Activated naive CD4-positive, alpha-beta T cell treated with anti-CD3 and anti-CD28 coated beads for 36 hours (primary cell): ENCODE data around the gene HMGB3. TPM values are rescaled to one million over a fixed set of nuclear protein-coding genes. Genes with fewer than 3 reads are reported as not detected.
"Not testable (repeated sequence)": the region's sequence is repeated elsewhere in the genome, so short reads cannot be mapped to it uniquely, and the experiment has no call there.

Experiments used
- CTCF ChIA-PET: fragments of 350-600 bp; sonication (Branson Sonifier 250); formaldehyde crosslinking; loops from one replicate; lab custom pipeline; 2021; ENCODE audit warnings: antibody characterized with exemption; lab: Charles Lee
- DNase-seq: peaks from one replicate; pipeline ENCODE4 v3.0.0-alpha.2; 2020
- H3K27ac Mint-ChIP-seq: one replicate; pipeline ENCODE4 v1.8.0; 2021; ENCODE audit warnings: mild to moderate bottlenecking, mixed read lengths
- H3K27me3 Mint-ChIP-seq: one replicate; pipeline ENCODE4 v1.8.0; 2021; ENCODE audit warnings: low read depth, mixed read lengths
- H3K36me3 Mint-ChIP-seq: one replicate; pipeline ENCODE4 v1.8.0; 2021; ENCODE audit warnings: low read depth, mixed read lengths
- H3K4me1 Mint-ChIP-seq: one replicate; pipeline ENCODE4 v1.8.0; 2021; ENCODE audit warnings: low read depth, mixed read lengths
- H3K4me3 Mint-ChIP-seq: one replicate; pipeline ENCODE4 v1.8.0; 2021; ENCODE audit warnings: mild to moderate bottlenecking, moderate library complexity, mixed read lengths
- H3K9me3 Mint-ChIP-seq: one replicate; pipeline ENCODE4 v1.8.0; 2021; ENCODE audit warnings: mixed read lengths
- intact Hi-C: fragments of 100-400 bp; cut with micrococcal nuclease; formaldehyde crosslinking; loops from one replicate; pipeline ENCODE4 v1.15.1; 2023
- total RNA-seq, 2 experiments: library from RNA; stranded (reverse); gene quantifications; one replicate each; pipeline ENCODE4 v1.2.3, GENCODE V29; 2021

HMGB3 gene
- total RNA-seq, 2 experiments from 2014 or later = 30.8 to 33.9 TPM

DNA sequence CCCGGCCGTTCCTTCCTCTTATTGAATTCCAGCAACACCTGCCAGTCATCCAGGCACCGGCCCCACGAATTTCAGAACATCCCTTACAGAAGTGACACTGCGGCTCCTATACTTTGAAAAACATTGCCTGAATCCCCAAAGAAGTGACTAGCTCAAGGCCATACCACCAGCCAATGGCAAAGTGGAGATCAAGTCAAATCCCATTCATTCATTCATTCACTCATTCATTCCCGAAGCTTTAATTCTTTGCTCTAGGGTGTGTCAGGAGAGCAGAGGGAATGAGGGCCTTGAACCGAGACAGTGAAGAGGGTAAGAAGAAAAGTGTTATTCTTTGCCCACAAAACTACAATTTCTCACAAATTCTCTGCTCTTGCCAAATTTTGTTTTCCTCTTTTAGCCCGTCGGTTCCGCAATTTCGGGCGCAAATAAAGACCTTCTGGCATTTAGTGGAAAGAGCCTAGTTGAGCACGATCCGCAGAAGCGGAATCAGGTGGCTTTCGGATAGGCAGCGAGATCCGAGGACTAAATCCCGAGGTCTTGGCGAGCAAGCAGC lies 824 bp upstream of the HMGB3 start:
- no peaks in the 10 kb centered on the region for H3K9me3 Mint-ChIP-seq
- intact Hi-C loops = loop anchor here (2.0 to 10.0 kb wide), 4 partner anchors 100 to 1478 kb away; partner anchors contain the start of genes IDS and MTM1
- peaks cover 5% of the 10 kb centered on the region for H3K36me3 Mint-ChIP-seq
- H3K4me1 Mint-ChIP-seq = peaks cover 13% of the 10 kb centered on the region
- no peak for DNase-seq
- peaks cover 5% of the 10 kb centered on the region for H3K27me3 Mint-ChIP-seq
- CTCF ChIA-PET = no interaction called here
- H3K4me3 Mint-ChIP-seq = peak overlapping the region; percentile 69
- no peak overlapping the region for H3K27ac Mint-ChIP-seq

DNA sequence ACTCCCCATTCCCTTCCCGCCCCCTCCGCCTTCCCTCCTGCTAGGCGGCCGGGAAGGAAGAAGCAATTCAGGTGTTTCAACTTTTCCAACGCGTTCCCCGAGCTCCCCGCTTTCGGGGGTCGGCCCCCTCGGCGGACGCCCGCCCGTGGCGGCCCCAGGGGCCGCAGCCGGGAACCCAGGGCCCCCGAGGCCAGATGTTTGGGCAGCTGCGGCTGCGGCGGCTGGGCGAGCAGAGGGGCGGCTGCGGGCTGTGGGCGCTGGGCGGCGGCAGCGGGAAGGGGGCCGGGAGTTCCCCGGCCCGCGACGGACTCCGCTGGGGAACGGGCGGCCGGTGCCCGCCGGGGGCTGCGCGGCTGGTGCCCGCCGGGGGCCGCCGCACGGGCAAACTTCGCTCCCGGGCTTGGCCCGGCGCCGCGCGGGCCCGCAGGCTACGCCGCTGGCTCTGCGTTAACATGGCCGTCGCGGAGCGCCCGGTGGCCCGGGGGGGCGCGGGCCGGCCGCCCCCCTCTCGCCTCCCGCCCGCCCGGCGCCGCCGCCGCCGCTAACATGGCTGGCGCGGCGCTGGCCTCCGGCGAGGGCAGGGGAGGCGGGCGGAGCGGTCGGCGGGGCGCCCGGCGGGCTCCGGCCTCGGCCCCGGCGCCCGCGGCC lies 510 bp downstream of the HMGB3 start:
- no peak for DNase-seq
- Mint-ChIP-seq H3K36me3 (peaks cover 9% of the 10 kb centered on the region), H3K27me3 (peaks cover 5% of the 10 kb centered on the region), H3K27ac (no peak overlapping the region), H3K4me3 (peak overlapping the region; percentile 15), H3K9me3 (no peaks in the 10 kb centered on the region), H3K4me1 (peaks cover 13% of the 10 kb centered on the region)
- intact Hi-C loops = loop anchor here (1.0 to 10.0 kb wide), 7 partner anchors 85 to 1479 kb away; partner anchors contain the start of genes CD99L2, IDS, MTM1 and VMA21
- CTCF ChIA-PET = no interaction called here

DNA sequence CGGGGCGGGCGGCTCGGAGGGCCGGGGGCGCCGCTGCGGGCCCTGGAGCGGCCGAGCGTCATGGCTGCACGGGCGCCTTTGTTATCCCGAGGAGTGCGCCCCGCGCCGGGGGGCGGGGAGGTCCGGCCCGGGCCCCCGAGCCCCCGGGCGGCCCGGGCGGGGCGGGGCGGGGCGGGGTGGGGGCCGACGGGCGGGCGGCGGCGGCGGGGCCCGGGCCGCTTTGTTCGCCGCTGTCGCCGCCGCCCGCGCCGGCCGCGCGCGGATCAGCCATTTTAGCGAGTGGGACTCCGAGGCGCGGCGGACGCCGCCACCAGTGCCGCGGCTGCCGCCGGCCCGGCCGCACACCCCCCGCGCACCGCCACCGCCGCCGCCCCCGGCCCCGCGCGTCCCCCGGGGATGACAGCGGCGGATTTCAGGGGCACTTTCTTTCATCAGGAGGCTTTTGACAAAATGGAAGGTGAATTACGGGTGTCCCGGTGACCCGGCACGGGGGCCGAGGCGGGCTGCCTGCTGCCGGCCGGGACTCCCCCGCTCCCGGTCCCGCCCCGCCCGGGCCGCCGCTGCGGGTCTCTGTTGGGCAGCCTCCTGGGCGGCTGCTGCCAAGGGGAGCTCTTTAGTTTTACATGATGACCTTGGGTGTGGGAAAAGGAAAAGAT lies 1.2 kb downstream of the HMGB3 start:
- H3K27me3 Mint-ChIP-seq = peaks cover 5% of the 10 kb centered on the region
- no peaks in the 10 kb centered on the region for H3K9me3 Mint-ChIP-seq
- peak overlapping the region; percentile 72 for H3K4me3 Mint-ChIP-seq
- peak; percentile 5 for DNase-seq
- no peak overlapping the region for H3K27ac Mint-ChIP-seq
- CTCF ChIA-PET = no interaction called here
- peaks cover 9% of the 10 kb centered on the region for H3K36me3 Mint-ChIP-seq
- peaks cover 13% of the 10 kb centered on the region for H3K4me1 Mint-ChIP-seq
- intact Hi-C loops = loop anchor here (2.0 to 10.0 kb wide), 3 partner anchors 211 to 1479 kb away; partner anchors contain the start of genes IDS and VMA21

DNA sequence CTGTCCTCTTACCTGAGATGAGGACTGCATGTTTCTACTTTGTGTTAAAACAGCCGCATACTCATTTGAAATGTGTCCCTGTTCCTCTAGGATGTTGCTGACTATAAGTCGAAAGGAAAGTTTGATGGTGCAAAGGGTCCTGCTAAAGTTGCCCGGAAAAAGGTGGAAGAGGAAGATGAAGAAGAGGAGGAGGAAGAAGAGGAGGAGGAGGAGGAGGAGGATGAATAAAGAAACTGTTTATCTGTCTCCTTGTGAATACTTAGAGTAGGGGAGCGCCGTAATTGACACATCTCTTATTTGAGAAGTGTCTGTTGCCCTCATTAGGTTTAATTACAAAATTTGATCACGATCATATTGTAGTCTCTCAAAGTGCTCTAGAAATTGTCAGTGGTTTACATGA lies 4.6 kb downstream of the HMGB3 start:
- intact Hi-C loops = loop anchor here (10.0 kb wide), 1 partner anchor 1483 kb away; the partner anchor contains the start of gene IDS

DNA sequence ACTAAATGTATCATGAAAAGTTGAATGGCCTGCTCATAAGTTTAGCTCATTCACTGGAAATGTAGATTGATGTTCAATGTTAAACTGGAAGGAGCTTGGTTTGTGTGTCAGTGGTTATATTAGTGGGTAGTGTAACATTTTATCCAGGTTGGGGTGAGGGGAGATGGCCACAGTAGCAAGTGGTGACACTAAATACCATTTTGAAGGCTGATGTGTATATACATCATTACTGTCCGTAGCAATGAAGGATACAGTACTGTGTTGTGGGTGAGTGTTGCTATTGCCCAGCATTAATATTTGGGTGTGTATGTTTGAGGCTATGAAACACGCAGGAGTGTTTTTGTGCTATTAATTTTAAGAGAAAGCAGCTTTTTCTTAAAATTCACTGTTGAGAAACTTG lies 6.3 kb downstream of the HMGB3 start:
- CTCF ChIA-PET = no interaction called here
- peaks cover 7% of the 10 kb centered on the region for H3K4me1 Mint-ChIP-seq
- peaks cover 5% of the 10 kb centered on the region for H3K27me3 Mint-ChIP-seq
- no peak overlapping the region for H3K27ac Mint-ChIP-seq
- no peaks in the 10 kb centered on the region for H3K9me3 Mint-ChIP-seq
- peaks cover 9% of the 10 kb centered on the region for H3K36me3 Mint-ChIP-seq
- H3K4me3 Mint-ChIP-seq = no peak overlapping the region
- intact Hi-C loops = loop anchor here (10.0 kb wide), 1 partner anchor 1485 kb away; the partner anchor contains the start of gene IDS
- DNase-seq = no peak

More for the DNA sequence above, 4.6 kb downstream of the HMGB3 start:
- H3K4me3 Mint-ChIP-seq, H3K27me3 Mint-ChIP-seq, H3K4me1 Mint-ChIP-seq, H3K27ac Mint-ChIP-seq, CTCF ChIA-PET, H3K9me3 Mint-ChIP-seq, H3K36me3 Mint-ChIP-seq, DNase-seq: not testable (repeated sequence)

DNA sequence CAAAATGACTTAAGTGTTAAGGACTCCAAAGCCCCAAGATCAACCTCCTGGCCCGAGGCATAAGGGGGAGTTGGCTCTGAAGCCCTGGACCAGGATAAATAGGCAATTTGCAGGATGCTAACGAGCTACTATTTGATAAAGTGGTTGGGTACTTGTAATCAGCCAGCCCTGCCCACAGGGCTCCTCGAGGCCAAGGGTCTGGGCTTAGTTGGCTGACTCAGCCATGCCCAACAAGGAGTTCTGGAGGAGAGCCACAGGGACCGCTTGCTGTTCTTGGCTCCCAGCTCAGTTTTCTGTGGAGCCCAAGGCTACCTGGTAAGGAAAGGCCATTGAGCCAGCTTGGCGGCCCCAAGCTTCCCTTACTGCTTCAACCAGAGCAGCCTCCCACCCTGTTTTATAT lies 7.8 kb downstream of the HMGB3 start:
- Mint-ChIP-seq H3K27ac (no peak overlapping the region), H3K4me3 (no peak overlapping the region), H3K4me1 (no peaks in the 10 kb centered on the region), H3K36me3 (peaks cover 6% of the 10 kb centered on the region), H3K27me3 (no peaks in the 10 kb centered on the region), H3K9me3 (no peaks in the 10 kb centered on the region)
- no peak for DNase-seq
- intact Hi-C loops = no loop called here
- CTCF ChIA-PET = no interaction called here

DNA sequence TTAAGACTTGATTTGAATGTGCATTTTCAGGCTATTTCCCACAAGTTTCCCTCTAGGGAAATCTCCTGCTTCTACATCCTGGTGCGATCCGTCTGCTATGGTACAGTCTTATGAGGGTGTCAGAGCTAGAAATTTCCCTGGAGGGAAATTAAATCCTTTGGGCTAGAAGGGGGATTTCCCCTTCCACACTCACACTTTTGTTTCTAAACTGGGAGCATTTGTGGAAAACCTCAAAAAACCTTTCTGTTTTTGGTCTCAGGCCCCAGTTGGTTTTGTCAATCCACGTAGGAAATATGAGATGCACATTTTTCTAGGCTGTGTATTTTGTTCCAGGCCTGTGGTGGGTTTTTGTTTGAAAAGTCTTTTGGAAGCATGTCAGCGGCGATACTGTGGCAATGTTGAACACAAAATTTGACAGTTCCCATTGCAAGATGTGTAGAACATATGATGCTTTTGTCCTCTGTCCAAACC lies 17.8 kb downstream of the HMGB3 start:
- intact Hi-C loops = no loop called here
- no peak overlapping the region for H3K4me3 Mint-ChIP-seq
- no peaks in the 10 kb centered on the region for H3K9me3 Mint-ChIP-seq
- CTCF ChIA-PET = interaction anchor here (1.2 kb wide), 1 partner anchor 229 kb away, joined by 3 read pairs; no protein-coding TSS in a partner anchor
- H3K4me1 Mint-ChIP-seq = no peaks in the 10 kb centered on the region
- no peaks in the 10 kb centered on the region for H3K27me3 Mint-ChIP-seq
- no peaks in the 10 kb centered on the region for H3K36me3 Mint-ChIP-seq
- no peak for DNase-seq
- no peak overlapping the region for H3K27ac Mint-ChIP-seq

DNA sequence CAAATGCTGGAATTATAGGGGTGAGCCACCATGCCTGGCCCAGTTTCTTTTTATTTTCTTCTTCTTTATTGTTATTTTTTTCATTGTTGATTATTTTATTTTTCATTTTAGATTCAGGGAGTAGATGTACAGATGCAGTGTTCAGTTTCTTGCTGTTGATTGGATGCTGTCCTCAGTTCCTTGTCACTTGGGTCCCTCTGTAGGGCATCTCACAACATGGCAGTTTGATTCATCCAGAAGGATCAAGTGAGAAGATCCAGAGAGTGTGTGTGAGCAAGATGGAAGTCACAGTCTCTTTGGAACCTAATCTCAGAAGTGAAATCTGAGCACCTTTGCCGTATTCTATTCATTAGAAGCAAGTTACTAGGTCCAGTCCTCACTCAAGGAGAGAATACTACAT lies 20.9 kb downstream of the HMGB3 start:
- Mint-ChIP-seq H3K27me3 (no peaks in the 10 kb centered on the region), H3K4me3 (no peak overlapping the region), H3K36me3 (no peaks in the 10 kb centered on the region), H3K4me1 (no peaks in the 10 kb centered on the region), H3K9me3 (no peaks in the 10 kb centered on the region), H3K27ac (no peak overlapping the region)
- CTCF ChIA-PET = no interaction called here
- DNase-seq = no peak
- intact Hi-C loops = loop anchor here (1.0 kb wide), 1 partner anchor 232 kb away; no protein-coding TSS in a partner anchor

DNA sequence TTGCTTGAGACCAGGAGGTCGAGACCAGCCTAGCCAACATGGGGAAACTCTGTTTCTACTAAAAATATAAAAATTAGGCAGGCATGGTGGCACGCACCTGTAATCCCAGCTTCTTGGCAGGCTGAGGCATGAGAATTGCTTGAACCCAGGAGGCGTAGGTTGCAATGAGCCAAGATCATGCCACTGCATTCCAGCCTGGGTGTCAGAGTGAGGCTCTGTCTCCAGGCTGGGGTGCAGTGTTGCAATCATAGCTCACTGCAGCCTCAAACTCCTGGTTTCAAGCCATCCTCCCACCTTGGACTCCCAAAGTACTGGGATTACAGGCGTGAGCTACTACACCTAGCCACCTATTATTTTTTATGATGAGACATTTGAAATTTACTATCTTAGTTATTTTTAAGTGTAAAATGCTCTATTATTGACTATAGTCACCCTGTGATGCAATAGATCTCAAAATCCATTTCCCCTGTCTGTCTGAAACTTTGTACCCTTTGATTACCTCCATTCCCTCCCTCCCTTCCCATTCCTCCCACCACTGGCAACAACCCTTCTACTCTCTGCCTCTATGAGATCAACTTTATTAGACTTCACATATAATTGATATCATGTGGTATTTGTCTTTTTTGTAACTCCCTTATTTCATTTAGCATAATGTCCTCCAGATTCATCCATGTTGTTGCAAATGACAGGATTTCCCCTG lies 23.4 kb downstream of the HMGB3 start:
- no peaks in the 10 kb centered on the region for H3K27me3 Mint-ChIP-seq
- no peak overlapping the region for H3K4me3 Mint-ChIP-seq
- CTCF ChIA-PET = no interaction called here
- no peaks in the 10 kb centered on the region for H3K36me3 Mint-ChIP-seq
- H3K4me1 Mint-ChIP-seq = no peaks in the 10 kb centered on the region
- DNase-seq = no peak
- H3K27ac Mint-ChIP-seq = no peak overlapping the region
- intact Hi-C loops = no loop called here
- H3K9me3 Mint-ChIP-seq = no peaks in the 10 kb centered on the region

DNA sequence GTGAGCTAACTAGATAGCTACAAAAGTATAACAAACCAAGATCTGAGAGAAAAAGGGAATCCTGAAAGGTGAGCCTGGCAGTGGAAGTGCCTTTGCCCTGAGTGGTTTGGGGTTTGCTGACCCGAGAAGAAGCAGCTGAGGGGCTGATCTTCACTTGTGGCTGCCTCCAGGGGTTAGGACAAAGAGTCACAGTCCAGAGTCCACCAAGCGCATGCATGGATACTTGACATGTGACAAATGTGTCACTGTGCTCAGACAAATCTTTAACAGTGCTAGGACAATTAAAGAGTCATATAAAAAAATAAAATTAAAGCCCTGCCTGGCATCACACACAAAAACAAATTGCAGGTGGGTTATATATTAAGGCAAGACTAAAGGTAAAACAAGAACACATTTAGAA lies 26.4 kb downstream of the HMGB3 start:
- Mint-ChIP-seq H3K4me3 (no peak overlapping the region), H3K36me3 (no peaks in the 10 kb centered on the region), H3K4me1 (no peaks in the 10 kb centered on the region), H3K27me3 (no peaks in the 10 kb centered on the region), H3K27ac (no peak overlapping the region), H3K9me3 (peaks cover 2% of the 10 kb centered on the region)
- CTCF ChIA-PET = no interaction called here
- DNase-seq = no peak
- intact Hi-C loops = no loop called here

DNA sequence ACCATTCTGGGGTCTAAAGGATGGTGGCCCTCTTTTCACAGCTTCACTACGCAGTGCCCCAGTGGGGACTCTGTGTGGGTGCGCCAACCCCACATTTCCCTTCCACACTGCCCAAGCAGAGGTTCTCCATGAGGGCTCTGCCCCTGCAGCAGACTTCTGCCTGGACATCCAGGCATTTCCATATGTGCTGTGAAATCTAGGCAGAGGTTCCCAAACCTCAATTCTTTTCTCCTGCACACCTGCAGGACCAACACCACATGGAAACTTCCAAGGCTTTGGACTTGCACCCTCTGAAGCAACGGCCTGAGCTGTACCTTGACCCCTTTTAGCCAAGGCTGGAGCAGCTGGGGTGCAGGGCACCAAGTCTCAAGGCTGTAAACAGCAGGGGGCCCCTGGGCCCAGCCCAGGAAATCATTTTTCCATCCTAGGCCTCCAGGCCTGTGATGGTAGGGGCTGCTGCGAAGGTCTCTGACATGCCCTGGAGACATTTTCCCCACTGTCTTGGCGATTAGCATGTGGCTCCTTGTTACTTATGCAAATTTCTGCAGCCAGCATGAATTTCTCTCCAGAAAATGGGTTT lies 30.1 kb downstream of the HMGB3 start:
- no peaks in the 10 kb centered on the region for H3K4me1 Mint-ChIP-seq
- no peak for DNase-seq
- H3K4me3 Mint-ChIP-seq = no peak overlapping the region
- CTCF ChIA-PET = no interaction called here
- intact Hi-C loops = no loop called here
- peaks cover 2% of the 10 kb centered on the region for H3K9me3 Mint-ChIP-seq
- no peaks in the 10 kb centered on the region for H3K36me3 Mint-ChIP-seq
- H3K27me3 Mint-ChIP-seq = no peaks in the 10 kb centered on the region
- H3K27ac Mint-ChIP-seq = no peak overlapping the region

DNA sequence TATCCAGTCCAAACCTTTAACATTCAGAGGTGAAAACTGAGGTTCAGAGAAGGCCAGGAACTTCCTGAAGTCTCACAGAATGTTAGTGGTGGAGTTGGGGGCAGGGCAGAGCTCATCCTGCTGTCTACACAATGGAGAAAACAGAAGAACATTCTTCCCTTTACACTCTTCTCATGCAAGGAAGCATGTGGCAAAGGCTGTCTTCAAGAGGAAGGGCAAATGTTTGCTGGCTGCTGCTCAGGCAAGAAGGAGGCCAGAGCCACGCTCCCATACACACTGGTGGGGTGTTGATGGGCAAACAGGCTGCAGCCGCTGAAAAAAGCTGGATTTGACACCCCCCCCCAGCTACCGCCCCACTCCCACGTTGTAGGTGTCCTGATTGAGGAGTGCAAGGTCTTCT lies 32.5 kb downstream of the HMGB3 start:
- CTCF ChIA-PET = no interaction called here
- H3K4me3 Mint-ChIP-seq = no peak overlapping the region
- peaks cover 2% of the 10 kb centered on the region for H3K9me3 Mint-ChIP-seq
- H3K27me3 Mint-ChIP-seq = no peaks in the 10 kb centered on the region
- no peak overlapping the region for H3K27ac Mint-ChIP-seq
- intact Hi-C loops = no loop called here
- no peak for DNase-seq
- H3K4me1 Mint-ChIP-seq = no peaks in the 10 kb centered on the region
- H3K36me3 Mint-ChIP-seq = no peaks in the 10 kb centered on the region
